GOT3 (cell line): ENCODE data around the gene FNDC11.
"Not testable (repeated sequence)": the region's sequence is repeated elsewhere in the genome, so short reads cannot be mapped to it uniquely, and the experiment has no call there.

Source experiments
- DNase-seq: peaks from one replicate; lab custom pipeline; 2025; ENCODE audit warnings: mixed read lengths; lab: John Stamatoyannopoulos, UW

Gene FNDC11

GRCh38 chr20:63553251-63553932 lies 567 bp upstream of the FNDC11 start:
- no peak for DNase-seq

GRCh38 chr20:63554361-63555278 lies 661 bp downstream of the FNDC11 start:
- no peak for DNase-seq

- no peak for DNase-seq
These were observed 1.9 kb downstream of the FNDC11 start for GRCh38 chr20:63555661-63556381.

GRCh38 chr20:63556873-63557478 lies 3.0 kb downstream of the FNDC11 start:
- DNase-seq, result no peak

- DNase-seq, result no peak
These were observed 3.5 kb downstream of the FNDC11 start for GRCh38 chr20:63557481-63557891.

GRCh38 chr20:63558804-63559484 lies 5.0 kb downstream of the FNDC11 start:
- no peak for DNase-seq

GRCh38 chr20:63559485-63560332 lies 5.8 kb downstream of the FNDC11 start:
- DNase-seq, result not testable (repeated sequence)

- no peak for DNase-seq
These were observed 6.4 kb downstream of the FNDC11 start for GRCh38 chr20:63560333-63560805.

GRCh38 chr20:63560856-63561609 lies 7.1 kb downstream of the FNDC11 start:
- DNase-seq, result no peak

GRCh38 chr20:63561624-63562396 lies 7.9 kb downstream of the FNDC11 start:
- no peak for DNase-seq

GRCh38 chr20:63562461-63563224 lies 8.7 kb downstream of the FNDC11 start:
- no peak for DNase-seq

- no peak for DNase-seq
These were observed 9.4 kb downstream of the FNDC11 start for GRCh38 chr20:63563225-63563935.

GRCh38 chr20:63564036-63564810 lies 10.3 kb downstream of the FNDC11 start:
- no peak for DNase-seq

GRCh38 chr20:63565021-63565698 lies 11.2 kb downstream of the FNDC11 start:
- no peak for DNase-seq

GRCh38 chr20:63565699-63566335 lies 11.9 kb downstream of the FNDC11 start:
- DNase-seq, result no peak
